GM12878 (cell line): Measurements from ENCODE around the gene MPZL3. TPM values are rescaled to one million over a fixed set of nuclear protein-coding genes. Genes with fewer than 3 reads are reported as not detected.
A peak's percentile ranks its signal among the peaks of the same experiment; 100 is the strongest.

Experiments
- ATF7 ChIP-seq: fragments of 450-650 bp; IDR thresholded peaks from 2 replicates; pipeline ENCODE4 v1.6.1; 2016; ENCODE audit warnings: low read depth, mild to moderate bottlenecking
- BACH1 ChIP-seq: fragments of 450-650 bp; IDR thresholded peaks from 2 replicates; pipeline ENCODE4 v1.6.1; 2017; ENCODE audit warnings: mild to moderate bottlenecking, borderline replicate concordance
- BMI1 ChIP-seq: fragments of 450-650 bp; IDR thresholded peaks from 2 replicates; pipeline ENCODE4 v1.6.1; 2016; ENCODE audit warnings: mild to moderate bottlenecking, moderate library complexity, borderline replicate concordance
- CBX5 ChIP-seq: sonication (generic); IDR thresholded peaks from 2 replicates; pipeline ENCODE4 v1.6.1; 2016; ENCODE audit warnings: low read depth, moderate library complexity, mild to moderate bottlenecking, inconsistent platforms
- EP300 ChIP-seq, 2 experiments: fragments of 150-350 bp in 1 of 2; IDR thresholded peaks; 2 replicates each; pipeline ENCODE4 v1.6.1; 2011 to 2012; ENCODE audit warnings: low read depth in 2 of 2, low read length in 2 of 2, borderline replicate concordance in 1 of 2, improper control_type of control experiment in 1 of 2, inconsistent platforms in 1 of 2; ENCODE audit not compliant: control insufficient read depth in 1 of 2
- RELA ChIP-seq: fragments of 450-650 bp; IDR thresholded peaks from 2 replicates; pipeline ENCODE4 v1.8.0; 2014; ENCODE audit warnings: borderline replicate concordance; ENCODE audit not compliant: partially characterized antibody
- RUNX3 ChIP-seq: IDR thresholded peaks from 2 replicates; pipeline ENCODE4 v1.6.1; 2012; ENCODE audit warnings: low read length, inconsistent platforms
- SIX5 ChIP-seq: IDR thresholded peaks from 2 replicates; pipeline ENCODE4 v1.6.1; 2011; ENCODE audit warnings: mild to moderate bottlenecking, low read depth, low read length, moderate library complexity; ENCODE audit not compliant: severe bottlenecking
- SMARCA5 ChIP-seq: fragments of 450-650 bp; IDR thresholded peaks from 2 replicates; pipeline ENCODE4 v1.6.1; 2017; ENCODE audit warnings: mild to moderate bottlenecking
- WRNIP1 ChIP-seq: IDR thresholded peaks from 2 replicates; pipeline ENCODE4 v1.6.1; 2011; ENCODE audit warnings: low read depth, low read length, improper control_type of control experiment, borderline replicate concordance
- ZNF384 ChIP-seq: IDR thresholded peaks from 2 replicates; pipeline ENCODE4 v1.6.1; 2012; ENCODE audit warnings: low read depth, mild to moderate bottlenecking, low read length, improper control_type of control experiment, borderline replicate concordance
- polyA plus RNA-seq, 11 experiments: library from polyadenylated mRNA; depleted of rRNA in 4 of 11; unstranded in 6 of 11; stranded (reverse) in 5 of 11; fragments of >200 nt; fragmentation: Nextera tagmentation in 4 of 11; fragmentation: Illumina TruSeq in 1 of 11; extraction: Ambion mirVana in 4 of 11; extraction: Trizol in 1 of 11; gene quantifications; 1 replicate in 1 of 11; 2 replicates in 10 of 11; pipeline versions ENCODE4 v1.2.1 to v1.2.3, GENCODE V29; 2011 to 2016; ENCODE audit warnings: inconsistent platforms in 2 of 11, missing spikeins in 2 of 11, low read depth in 1 of 11
- total RNA-seq, 4 experiments: library from RNA; depleted of rRNA in 3 of 4; stranded (reverse); fragments of >200 nt in 3 of 4; fragmentation: Illumina TruSeq in 1 of 4; extraction: Trizol in 1 of 4; gene quantifications; 2 replicates each; pipeline versions ENCODE4 v1.2.1 to v1.2.3, GENCODE V29; 2013 to 2021
- TF ChIP-seq, protein P1 (sequence below): fragments of 450-650 bp; IDR thresholded peaks from 2 replicates; pipeline ENCODE4 v1.6.1; 2016; ENCODE audit warnings: mild to moderate bottlenecking
- TF ChIP-seq, protein P2 (sequence below): IDR thresholded peaks from 2 replicates; pipeline ENCODE4 v1.6.1; 2012; ENCODE audit warnings: low read length, inconsistent platforms
- TF ChIP-seq, protein P3 (sequence below): fragments of 450-650 bp; IDR thresholded peaks from 2 replicates; pipeline ENCODE4 v1.6.1; 2016; ENCODE audit warnings: mild to moderate bottlenecking
- TF ChIP-seq, protein P4 (sequence below): IDR thresholded peaks from 2 replicates; pipeline ENCODE4 v1.6.1; 2011; ENCODE audit warnings: borderline replicate concordance, low read depth, mild to moderate bottlenecking, moderate library complexity, mixed read lengths, low read length; ENCODE audit not compliant: insufficient read depth; ENCODE audit errors: extremely low read length
- TF ChIP-seq, protein P5 (sequence below): fragments of 450-650 bp; IDR thresholded peaks from 2 replicates; pipeline ENCODE4 v1.6.1; 2017; ENCODE audit warnings: mild to moderate bottlenecking, moderate library complexity

The MPZL3 gene
- total and polyA plus RNA-seq, 10 of the 15 experiments (the other 5 are each of a cell fraction or from before 2014, with no cell fraction given) = 2.1 to 7.5 (median 6.2) TPM

DNA sequence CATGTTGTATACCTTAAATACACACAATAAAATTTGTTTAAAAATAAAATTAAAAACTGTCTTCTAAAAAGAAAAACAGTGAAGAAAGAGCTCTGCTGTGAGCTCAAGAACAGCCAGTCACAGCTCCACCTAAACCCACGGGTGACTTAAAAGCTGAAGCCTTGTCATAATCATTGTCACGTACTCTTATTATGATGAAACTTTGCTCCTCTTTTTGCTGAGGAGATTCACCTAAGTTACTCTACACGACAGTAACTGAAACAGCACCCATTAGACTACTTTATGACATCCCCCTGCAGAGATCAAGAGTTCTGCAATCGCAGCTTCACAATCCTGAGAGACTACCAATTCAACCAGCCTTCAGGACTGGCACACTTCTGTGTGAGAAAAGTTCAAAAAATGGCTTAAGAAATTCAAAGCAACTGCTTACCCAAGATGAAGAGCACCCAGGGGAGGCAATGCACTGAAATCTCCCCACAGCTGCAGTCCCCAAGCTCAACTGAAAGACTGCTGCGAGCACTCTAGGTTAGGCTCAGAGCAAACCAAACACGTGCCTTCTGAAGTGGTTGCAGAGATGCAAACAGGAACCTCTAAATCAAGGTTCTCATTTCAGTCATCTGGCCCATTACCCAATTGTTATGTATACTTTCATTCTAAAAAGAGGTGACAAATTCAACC lies 27.5 kb downstream of the MPZL3 start, which contains the start of gene JAML (continued):
- TF ChIP-seq, protein P1, sequence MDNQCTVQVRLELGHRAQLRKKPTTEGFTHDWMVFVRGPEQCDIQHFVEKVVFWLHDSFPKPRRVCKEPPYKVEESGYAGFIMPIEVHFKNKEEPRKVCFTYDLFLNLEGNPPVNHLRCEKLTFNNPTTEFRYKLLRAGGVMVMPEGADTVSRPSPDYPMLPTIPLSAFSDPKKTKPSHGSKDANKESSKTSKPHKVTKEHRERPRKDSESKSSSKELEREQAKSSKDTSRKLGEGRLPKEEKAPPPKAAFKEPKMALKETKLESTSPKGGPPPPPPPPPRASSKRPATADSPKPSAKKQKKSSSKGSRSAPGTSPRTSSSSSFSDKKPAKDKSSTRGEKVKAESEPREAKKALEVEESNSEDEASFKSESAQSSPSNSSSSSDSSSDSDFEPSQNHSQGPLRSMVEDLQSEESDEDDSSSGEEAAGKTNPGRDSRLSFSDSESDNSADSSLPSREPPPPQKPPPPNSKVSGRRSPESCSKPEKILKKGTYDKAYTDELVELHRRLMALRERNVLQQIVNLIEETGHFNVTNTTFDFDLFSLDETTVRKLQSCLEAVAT = no peak
- TF ChIP-seq RUNX3 (peak; percentile 74), BMI1 (no peak), SIX5 (no peak), ZNF384 (no peak), CBX5 (no peak), RELA (no peak), BACH1 (no peak), WRNIP1 (no peak), EP300 (IDR thresholded peaks at IDR 0.05; ENCODE audit: borderline replicate concordance in 1 of 2, control insufficient read depth in 1 of 2, low read depth in 2 of 2, low read length in 2 of 2) (peak in 1 of 2 experiments; percentile 11; a peak in 1 of 4 replicates), SMARCA5 (no peak), ATF7 (no peak; the same call in 1 of the 2 replicates)
- TF ChIP-seq, protein P2, sequence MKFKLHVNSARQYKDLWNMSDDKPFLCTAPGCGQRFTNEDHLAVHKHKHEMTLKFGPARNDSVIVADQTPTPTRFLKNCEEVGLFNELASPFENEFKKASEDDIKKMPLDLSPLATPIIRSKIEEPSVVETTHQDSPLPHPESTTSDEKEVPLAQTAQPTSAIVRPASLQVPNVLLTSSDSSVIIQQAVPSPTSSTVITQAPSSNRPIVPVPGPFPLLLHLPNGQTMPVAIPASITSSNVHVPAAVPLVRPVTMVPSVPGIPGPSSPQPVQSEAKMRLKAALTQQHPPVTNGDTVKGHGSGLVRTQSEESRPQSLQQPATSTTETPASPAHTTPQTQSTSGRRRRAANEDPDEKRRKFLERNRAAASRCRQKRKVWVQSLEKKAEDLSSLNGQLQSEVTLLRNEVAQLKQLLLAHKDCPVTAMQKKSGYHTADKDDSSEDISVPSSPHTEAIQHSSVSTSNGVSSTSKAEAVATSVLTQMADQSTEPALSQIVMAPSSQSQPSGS = 0 out of 2 replicates have a peak, but pooled peaks have one; percentile 17
- TF ChIP-seq, protein P3, sequence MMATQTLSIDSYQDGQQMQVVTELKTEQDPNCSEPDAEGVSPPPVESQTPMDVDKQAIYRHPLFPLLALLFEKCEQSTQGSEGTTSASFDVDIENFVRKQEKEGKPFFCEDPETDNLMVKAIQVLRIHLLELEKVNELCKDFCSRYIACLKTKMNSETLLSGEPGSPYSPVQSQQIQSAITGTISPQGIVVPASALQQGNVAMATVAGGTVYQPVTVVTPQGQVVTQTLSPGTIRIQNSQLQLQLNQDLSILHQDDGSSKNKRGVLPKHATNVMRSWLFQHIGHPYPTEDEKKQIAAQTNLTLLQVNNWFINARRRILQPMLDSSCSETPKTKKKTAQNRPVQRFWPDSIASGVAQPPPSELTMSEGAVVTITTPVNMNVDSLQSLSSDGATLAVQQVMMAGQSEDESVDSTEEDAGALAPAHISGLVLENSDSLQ = no peak
- TF ChIP-seq, protein P4, sequence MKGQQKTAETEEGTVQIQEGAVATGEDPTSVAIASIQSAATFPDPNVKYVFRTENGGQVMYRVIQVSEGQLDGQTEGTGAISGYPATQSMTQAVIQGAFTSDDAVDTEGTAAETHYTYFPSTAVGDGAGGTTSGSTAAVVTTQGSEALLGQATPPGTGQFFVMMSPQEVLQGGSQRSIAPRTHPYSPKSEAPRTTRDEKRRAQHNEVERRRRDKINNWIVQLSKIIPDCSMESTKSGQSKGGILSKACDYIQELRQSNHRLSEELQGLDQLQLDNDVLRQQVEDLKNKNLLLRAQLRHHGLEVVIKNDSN = no peak
- TF ChIP-seq, protein P5, sequence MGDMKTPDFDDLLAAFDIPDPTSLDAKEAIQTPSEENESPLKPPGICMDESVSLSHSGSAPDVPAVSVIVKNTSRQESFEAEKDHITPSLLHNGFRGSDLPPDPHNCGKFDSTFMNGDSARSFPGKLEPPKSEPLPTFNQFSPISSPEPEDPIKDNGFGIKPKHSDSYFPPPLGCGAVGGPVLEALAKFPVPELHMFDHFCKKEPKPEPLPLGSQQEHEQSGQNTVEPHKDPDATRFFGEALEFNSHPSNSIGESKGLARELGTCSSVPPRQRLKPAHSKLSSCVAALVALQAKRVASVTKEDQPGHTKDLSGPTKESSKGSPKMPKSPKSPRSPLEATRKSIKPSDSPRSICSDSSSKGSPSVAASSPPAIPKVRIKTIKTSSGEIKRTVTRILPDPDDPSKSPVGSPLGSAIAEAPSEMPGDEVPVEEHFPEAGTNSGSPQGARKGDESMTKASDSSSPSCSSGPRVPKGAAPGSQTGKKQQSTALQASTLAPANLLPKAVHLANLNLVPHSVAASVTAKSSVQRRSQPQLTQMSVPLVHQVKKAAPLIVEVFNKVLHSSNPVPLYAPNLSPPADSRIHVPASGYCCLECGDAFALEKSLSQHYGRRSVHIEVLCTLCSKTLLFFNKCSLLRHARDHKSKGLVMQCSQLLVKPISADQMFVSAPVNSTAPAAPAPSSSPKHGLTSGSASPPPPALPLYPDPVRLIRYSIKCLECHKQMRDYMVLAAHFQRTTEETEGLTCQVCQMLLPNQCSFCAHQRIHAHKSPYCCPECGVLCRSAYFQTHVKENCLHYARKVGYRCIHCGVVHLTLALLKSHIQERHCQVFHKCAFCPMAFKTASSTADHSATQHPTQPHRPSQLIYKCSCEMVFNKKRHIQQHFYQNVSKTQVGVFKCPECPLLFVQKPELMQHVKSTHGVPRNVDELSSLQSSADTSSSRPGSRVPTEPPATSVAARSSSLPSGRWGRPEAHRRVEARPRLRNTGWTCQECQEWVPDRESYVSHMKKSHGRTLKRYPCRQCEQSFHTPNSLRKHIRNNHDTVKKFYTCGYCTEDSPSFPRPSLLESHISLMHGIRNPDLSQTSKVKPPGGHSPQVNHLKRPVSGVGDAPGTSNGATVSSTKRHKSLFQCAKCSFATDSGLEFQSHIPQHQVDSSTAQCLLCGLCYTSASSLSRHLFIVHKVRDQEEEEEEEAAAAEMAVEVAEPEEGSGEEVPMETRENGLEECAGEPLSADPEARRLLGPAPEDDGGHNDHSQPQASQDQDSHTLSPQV = no peak
